ENCODE data around the gene VPS35L. TPM values are rescaled to one million over a fixed set of nuclear protein-coding genes. Genes with fewer than 3 reads are reported as not detected.

Gene VPS35L
- total RNA-seq, 1 experiment from 2014 or later = 6.6 TPM

GRCh38 chr16:19722269-19722952 lies 166.9 kb downstream of the VPS35L start:
- no peak overlapping the region for H3K4me3 ChIP-seq (ENCODE audit: low read length)
- H3K79me2 ChIP-seq (ENCODE audit: low read length) = peaks cover 4% of the 10 kb centered on the region
- H4K20me1 ChIP-seq (ENCODE audit: insufficient read depth, low read depth, low read length) = no peaks in the 10 kb centered on the region
- no peaks in the 10 kb centered on the region for H3K9me3 ChIP-seq (ENCODE audit: low read length)
- no peak overlapping the region for H2AFZ ChIP-seq (ENCODE audit: low read length)
- no peaks in the 10 kb centered on the region for H3K9me2 ChIP-seq (replicated peaks; ENCODE audit: insufficient read depth, low read length)
- no peak overlapping the region for H3K27ac ChIP-seq (ENCODE audit: low read length)
- H3K36me3 ChIP-seq (ENCODE audit: insufficient read depth, low read length) = no peaks in the 10 kb centered on the region
- H3K27me3 ChIP-seq (ENCODE audit: low read length) = no peaks in the 10 kb centered on the region
- no peak overlapping the region for H3K4me2 ChIP-seq (ENCODE audit: low read depth, low read length, poor library complexity, severe bottlenecking)
- H3K9ac ChIP-seq (ENCODE audit: low read length) = no peak overlapping the region
- no peak for DNase-seq
- H3K4me1 ChIP-seq (ENCODE audit: low read length) = peaks cover 5% of the 10 kb centered on the region

GRCh38 chr16:19722981-19723380 lies 167.5 kb downstream of the VPS35L start:
- Histone ChIP-seq H3K79me2 (ENCODE audit: low read length) (no peaks in the 10 kb centered on the region), H3K27ac (ENCODE audit: low read length) (no peak overlapping the region), H4K20me1 (ENCODE audit: insufficient read depth, low read depth, low read length) (no peaks in the 10 kb centered on the region), H3K27me3 (ENCODE audit: low read length) (no peaks in the 10 kb centered on the region), H3K4me2 (ENCODE audit: low read depth, low read length, poor library complexity, severe bottlenecking) (no peak overlapping the region), H3K9me3 (ENCODE audit: low read length) (no peaks in the 10 kb centered on the region), H3K9ac (ENCODE audit: low read length) (no peak overlapping the region), H3K4me1 (ENCODE audit: low read length) (peaks cover 5% of the 10 kb centered on the region), H3K9me2 (replicated peaks; ENCODE audit: insufficient read depth, low read length) (no peaks in the 10 kb centered on the region), H3K4me3 (ENCODE audit: low read length) (no peak overlapping the region), H2AFZ (ENCODE audit: low read length) (no peak overlapping the region), H3K36me3 (ENCODE audit: insufficient read depth, low read length) (no peaks in the 10 kb centered on the region)
- DNase-seq = no peak

DNA sequence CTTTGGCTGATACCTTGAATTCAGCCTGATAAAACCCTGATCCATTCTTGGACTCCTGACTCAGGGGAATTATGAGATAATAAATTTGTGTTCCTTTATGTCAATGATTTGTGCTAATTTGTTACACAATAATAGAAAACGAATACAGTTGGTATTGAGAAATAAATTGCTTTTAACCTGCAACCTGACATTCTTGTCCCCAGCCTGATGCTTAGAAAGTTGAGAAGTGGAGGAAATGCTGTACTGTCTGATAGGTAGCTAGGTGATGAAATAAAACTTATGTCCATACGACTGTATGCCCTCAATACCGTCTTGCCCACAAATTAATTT lies 173.1 kb downstream of the VPS35L start:
- no peaks in the 10 kb centered on the region for H3K36me3 ChIP-seq (ENCODE audit: insufficient read depth, low read length)
- H3K9ac ChIP-seq (ENCODE audit: low read length) = no peak overlapping the region
- H3K4me2 ChIP-seq (ENCODE audit: low read depth, low read length, poor library complexity, severe bottlenecking) = no peak overlapping the region
- no peaks in the 10 kb centered on the region for H3K4me1 ChIP-seq (ENCODE audit: low read length)
- H3K79me2 ChIP-seq (ENCODE audit: low read length) = no peaks in the 10 kb centered on the region
- H2AFZ ChIP-seq (ENCODE audit: low read length) = no peak overlapping the region
- no peak for DNase-seq
- H4K20me1 ChIP-seq (ENCODE audit: insufficient read depth, low read depth, low read length) = no peaks in the 10 kb centered on the region
- no peaks in the 10 kb centered on the region for H3K9me3 ChIP-seq (ENCODE audit: low read length)
- H3K9me2 ChIP-seq (replicated peaks; ENCODE audit: insufficient read depth, low read length) = no peaks in the 10 kb centered on the region
- no peaks in the 10 kb centered on the region for H3K27me3 ChIP-seq (ENCODE audit: low read length)
- H3K27ac ChIP-seq (ENCODE audit: low read length) = no peak overlapping the region
- H3K4me3 ChIP-seq (ENCODE audit: low read length) = no peak overlapping the region

DNA sequence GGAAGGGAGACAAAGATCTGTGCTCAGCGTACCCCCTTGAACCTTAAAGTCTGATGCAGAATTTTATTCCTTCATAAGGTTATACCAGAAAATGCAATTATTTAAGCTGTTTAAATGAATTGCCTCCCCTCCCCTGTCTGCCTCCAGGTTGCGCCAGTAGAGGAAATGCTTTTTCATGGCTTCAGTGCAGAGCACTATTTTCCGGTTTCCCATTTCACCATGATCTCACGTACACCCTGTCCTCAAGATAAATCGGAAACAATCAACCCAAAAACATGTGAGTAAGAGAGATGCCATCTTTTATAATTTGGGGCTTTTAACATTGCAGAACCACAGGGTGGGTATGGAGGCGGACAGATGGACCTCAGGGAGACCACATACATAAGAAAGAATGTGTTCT lies 178.0 kb downstream of the VPS35L start:
- no peak overlapping the region for H2AFZ ChIP-seq (ENCODE audit: low read length)
- H4K20me1 ChIP-seq (ENCODE audit: insufficient read depth, low read depth, low read length) = no peaks in the 10 kb centered on the region
- no peak overlapping the region for H3K4me3 ChIP-seq (ENCODE audit: low read length)
- no peaks in the 10 kb centered on the region for H3K4me1 ChIP-seq (ENCODE audit: low read length)
- DNase-seq = no peak
- H3K27me3 ChIP-seq (ENCODE audit: low read length) = no peaks in the 10 kb centered on the region
- H3K36me3 ChIP-seq (ENCODE audit: insufficient read depth, low read length) = no peaks in the 10 kb centered on the region
- no peak overlapping the region for H3K9ac ChIP-seq (ENCODE audit: low read length)
- no peak overlapping the region for H3K4me2 ChIP-seq (ENCODE audit: low read depth, low read length, poor library complexity, severe bottlenecking)
- no peak overlapping the region for H3K27ac ChIP-seq (ENCODE audit: low read length)
- no peaks in the 10 kb centered on the region for H3K9me2 ChIP-seq (replicated peaks; ENCODE audit: insufficient read depth, low read length)
- H3K9me3 ChIP-seq (ENCODE audit: low read length) = no peaks in the 10 kb centered on the region
- H3K79me2 ChIP-seq (ENCODE audit: low read length) = no peaks in the 10 kb centered on the region

- Histone ChIP-seq H3K9me2 (replicated peaks; ENCODE audit: insufficient read depth, low read length) (no peaks in the 10 kb centered on the region), H3K9me3 (ENCODE audit: low read length) (no peaks in the 10 kb centered on the region), H3K27me3 (ENCODE audit: low read length) (no peaks in the 10 kb centered on the region), H3K4me1 (ENCODE audit: low read length) (no peaks in the 10 kb centered on the region), H3K4me2 (ENCODE audit: low read depth, low read length, poor library complexity, severe bottlenecking) (no peak overlapping the region), H3K36me3 (ENCODE audit: insufficient read depth, low read length) (no peaks in the 10 kb centered on the region), H3K4me3 (ENCODE audit: low read length) (no peak overlapping the region), H2AFZ (ENCODE audit: low read length) (no peak overlapping the region), H4K20me1 (ENCODE audit: insufficient read depth, low read depth, low read length) (no peaks in the 10 kb centered on the region), H3K79me2 (ENCODE audit: low read length) (no peaks in the 10 kb centered on the region), H3K9ac (ENCODE audit: low read length) (no peak overlapping the region), H3K27ac (ENCODE audit: low read length) (no peak overlapping the region)
- no peak for DNase-seq
Measured at GRCh38 chr16:19735074-19735867, 179.8 kb downstream of the VPS35L start.

GRCh38 chr16:19737306-19738038 lies 182.0 kb downstream of the VPS35L start:
- H3K4me2 ChIP-seq (ENCODE audit: low read depth, low read length, poor library complexity, severe bottlenecking) = no peak overlapping the region
- no peak overlapping the region for H3K9ac ChIP-seq (ENCODE audit: low read length)
- DNase-seq = no peak
- H3K79me2 ChIP-seq (ENCODE audit: low read length) = no peaks in the 10 kb centered on the region
- H3K9me2 ChIP-seq (replicated peaks; ENCODE audit: insufficient read depth, low read length) = no peaks in the 10 kb centered on the region
- H4K20me1 ChIP-seq (ENCODE audit: insufficient read depth, low read depth, low read length) = no peaks in the 10 kb centered on the region
- H3K4me3 ChIP-seq (ENCODE audit: low read length) = no peak overlapping the region
- no peak overlapping the region for H3K27ac ChIP-seq (ENCODE audit: low read length)
- H3K9me3 ChIP-seq (ENCODE audit: low read length) = no peaks in the 10 kb centered on the region
- H2AFZ ChIP-seq (ENCODE audit: low read length) = no peak overlapping the region
- H3K36me3 ChIP-seq (ENCODE audit: insufficient read depth, low read length) = no peaks in the 10 kb centered on the region
- H3K4me1 ChIP-seq (ENCODE audit: low read length) = no peaks in the 10 kb centered on the region
- no peaks in the 10 kb centered on the region for H3K27me3 ChIP-seq (ENCODE audit: low read length)

DNA sequence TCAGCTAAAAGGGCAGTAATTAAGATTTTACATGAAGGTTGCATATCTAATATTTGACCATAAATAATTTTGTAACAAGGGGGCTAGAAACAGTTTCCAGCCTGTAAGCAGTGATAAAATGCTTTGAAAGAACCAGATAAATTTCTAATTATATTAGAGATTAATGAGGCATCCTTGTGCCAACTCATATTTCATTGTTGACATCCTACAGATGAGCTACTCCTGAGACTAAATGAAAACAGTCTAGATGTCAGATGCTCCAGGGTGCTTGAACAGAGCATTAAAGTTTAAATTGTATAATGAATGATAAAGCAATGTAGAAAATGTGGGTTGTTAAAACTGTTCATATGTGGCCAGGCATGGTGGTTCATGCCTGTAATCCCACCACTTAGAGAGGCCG lies 185.9 kb downstream of the VPS35L start:
- Histone ChIP-seq H3K4me1 (ENCODE audit: low read length) (no peaks in the 10 kb centered on the region), H3K9me3 (ENCODE audit: low read length) (no peaks in the 10 kb centered on the region), H4K20me1 (ENCODE audit: insufficient read depth, low read depth, low read length) (no peaks in the 10 kb centered on the region), H3K9me2 (replicated peaks; ENCODE audit: insufficient read depth, low read length) (no peaks in the 10 kb centered on the region), H3K36me3 (ENCODE audit: insufficient read depth, low read length) (no peaks in the 10 kb centered on the region), H3K27ac (ENCODE audit: low read length) (no peak overlapping the region), H3K79me2 (ENCODE audit: low read length) (no peaks in the 10 kb centered on the region), H3K27me3 (ENCODE audit: low read length) (no peaks in the 10 kb centered on the region), H3K4me3 (ENCODE audit: low read length) (no peak overlapping the region), H2AFZ (ENCODE audit: low read length) (no peak overlapping the region), H3K9ac (ENCODE audit: low read length) (no peak overlapping the region), H3K4me2 (ENCODE audit: low read depth, low read length, poor library complexity, severe bottlenecking) (no peak overlapping the region)
- DNase-seq = no peak

DNA sequence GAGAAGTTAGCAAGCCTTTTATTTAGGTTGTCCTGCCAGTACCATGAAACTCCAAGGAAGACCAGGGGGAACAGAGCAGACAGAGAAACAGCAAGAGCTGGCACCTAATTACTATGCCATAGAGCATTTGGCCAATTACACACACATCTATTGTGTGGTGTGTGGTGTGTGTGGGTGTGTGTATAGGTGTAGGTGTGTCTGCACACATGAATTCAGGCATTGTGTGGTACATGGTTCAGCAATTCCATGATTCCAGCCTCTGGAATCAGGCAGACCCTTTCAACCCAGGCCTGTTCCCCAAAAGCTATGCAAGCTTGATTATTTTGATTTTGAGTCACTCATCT lies 188.3 kb downstream of the VPS35L start:
- Histone ChIP-seq H3K4me3 (ENCODE audit: low read length) (no peak overlapping the region), H3K27ac (ENCODE audit: low read length) (no peak overlapping the region), H3K4me1 (ENCODE audit: low read length) (no peaks in the 10 kb centered on the region), H3K27me3 (ENCODE audit: low read length) (no peaks in the 10 kb centered on the region), H3K36me3 (ENCODE audit: insufficient read depth, low read length) (no peaks in the 10 kb centered on the region), H3K9me3 (ENCODE audit: low read length) (no peaks in the 10 kb centered on the region), H3K79me2 (ENCODE audit: low read length) (no peaks in the 10 kb centered on the region), H3K9me2 (replicated peaks; ENCODE audit: insufficient read depth, low read length) (no peaks in the 10 kb centered on the region), H3K4me2 (ENCODE audit: low read depth, low read length, poor library complexity, severe bottlenecking) (no peak overlapping the region), H3K9ac (ENCODE audit: low read length) (no peak overlapping the region), H4K20me1 (ENCODE audit: insufficient read depth, low read depth, low read length) (no peaks in the 10 kb centered on the region), H2AFZ (ENCODE audit: low read length) (no peak overlapping the region)
- no peak for DNase-seq
